Activated T-cell treated with anti-CD3 and anti-CD28 coated beads for 1 hour (primary cell): ENCODE measurements around the gene TM6SF1.
"Not testable (repeated sequence)": the region's sequence is repeated elsewhere in the genome, so short reads cannot be mapped to it uniquely, and the experiment has no call there.

Experiments used
- DNase-seq: peaks from one replicate; pipeline ENCODE4 v3.0.0-alpha.2; 2020; ENCODE audit warnings: low read depth

TM6SF1 gene

GRCh38 chr15:83115831-83116565 is 8.6 kb downstream of the TM6SF1 start:
- no peak for DNase-seq

GRCh38 chr15:83118291-83118827 is 10.9 kb downstream of the TM6SF1 start:
- DNase-seq, result no peak

GRCh38 chr15:83118968-83119367 is 11.5 kb downstream of the TM6SF1 start:
- no peak for DNase-seq

- DNase-seq, result no peak
These were observed 12.6 kb downstream of the TM6SF1 start for GRCh38 chr15:83119968-83120581.

- no peak for DNase-seq
These were observed 16.1 kb downstream of the TM6SF1 start for GRCh38 chr15:83123529-83123928.

GRCh38 chr15:83127547-83128150 is 20.2 kb downstream of the TM6SF1 start:
- DNase-seq, result no peak

GRCh38 chr15:83129791-83130190 is 22.3 kb downstream of the TM6SF1 start:
- no peak for DNase-seq

GRCh38 chr15:83132861-83133523 is 25.5 kb downstream of the TM6SF1 start:
- DNase-seq, result no peak

GRCh38 chr15:83142151-83142550 is 34.7 kb downstream of the TM6SF1 start:
- not testable (repeated sequence) for DNase-seq

- DNase-seq, result no peak
These were observed 37.3 kb downstream of the TM6SF1 start for GRCh38 chr15:83144771-83145170.

GRCh38 chr15:83153288-83153687 is 45.8 kb downstream of the TM6SF1 start:
- DNase-seq, result no peak

- DNase-seq, result no peak
These were observed 48.5 kb downstream of the TM6SF1 start for GRCh38 chr15:83155942-83156341.

- no peak for DNase-seq
These were observed 50.9 kb downstream of the TM6SF1 start for GRCh38 chr15:83158393-83158792.

- no peak for DNase-seq
These were observed 53.3 kb downstream of the TM6SF1 start for GRCh38 chr15:83160741-83161140.

- DNase-seq, result no peak
These were observed 55.6 kb downstream of the TM6SF1 start for GRCh38 chr15:83163032-83163431.

- DNase-seq, result no peak
These were observed 56.8 kb downstream of the TM6SF1 start for GRCh38 chr15:83164111-83164770.

- no peak for DNase-seq
These were observed 57.4 kb downstream of the TM6SF1 start for GRCh38 chr15:83164771-83165404.

- DNase-seq, result no peak
These were observed 58.8 kb downstream of the TM6SF1 start for GRCh38 chr15:83166218-83166617.

- no peak for DNase-seq
These were observed 59.4 kb downstream of the TM6SF1 start for GRCh38 chr15:83166830-83167229.

- DNase-seq, result not testable (repeated sequence)
These were observed 62.1 kb downstream of the TM6SF1 start for GRCh38 chr15:83169576-83169975.

GRCh38 chr15:83170474-83171165 is 63.2 kb downstream of the TM6SF1 start:
- DNase-seq, result no peak
